Stimulated activated CD4-positive, alpha-beta T cell treated with anti-CD3 and anti-CD28 coated beads, Interleukin-1b, Interleukin-23, amount 100 ng/mL, for 1 hour (primary cell): ENCODE results near the gene OR2B2.

Experiments used
- DNase-seq, 2 donors: peaks; one replicate each; pipeline ENCODE4 v3.0.0-alpha.2; 2020; ENCODE audit warnings: low read depth in 2 of 2

OR2B2 gene

GRCh38 chr6:27867051-27867944 lies 44.9 kb downstream of the OR2B2 start:
- DNase-seq, result no peak

GRCh38 chr6:27866357-27867050 lies 45.7 kb downstream of the OR2B2 start:
- no peak for DNase-seq

- DNase-seq, result no peak
Observed at GRCh38 chr6:27865850-27866356, 46.3 kb downstream of the OR2B2 start.

GRCh38 chr6:27864906-27865849 lies 47.0 kb downstream of the OR2B2 start:
- DNase-seq, result no peak

GRCh38 chr6:27863962-27864905 lies 48.0 kb downstream of the OR2B2 start:
- DNase-seq, result no peak

GRCh38 chr6:27862396-27863066 lies 49.7 kb downstream of the OR2B2 start:
- no peak for DNase-seq

- no peak for DNase-seq
Observed at GRCh38 chr6:27861861-27862260, 50.3 kb downstream of the OR2B2 start.

- DNase-seq, result no peak
Observed at GRCh38 chr6:27861276-27861840, 50.8 kb downstream of the OR2B2 start.
